Measurements from ENCODE around the gene SERPINB5.

The SERPINB5 gene

DNA sequence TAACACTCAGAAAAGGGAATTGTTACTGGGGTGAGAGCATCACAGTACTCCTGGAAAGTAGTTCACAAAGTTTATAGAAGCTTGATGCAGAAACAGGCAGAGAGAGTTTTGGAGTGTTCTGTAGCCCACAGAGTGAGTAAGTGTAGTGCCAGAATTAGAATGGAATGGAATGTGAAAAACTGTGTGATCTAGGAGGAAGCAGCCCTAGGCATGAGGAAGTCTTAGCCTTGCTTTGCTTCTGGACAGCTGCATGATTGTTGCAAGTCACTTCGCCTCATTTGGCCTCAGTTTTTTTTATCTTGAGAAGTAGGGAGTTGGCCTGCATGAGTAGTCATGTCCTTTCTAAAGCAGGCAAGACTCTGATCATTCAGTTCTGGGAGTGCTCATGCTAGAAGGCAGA is 76.3 kb downstream of the SERPINB5 start:
- H3K9ac ChIP-seq, result no peak overlapping the region
- H3K4me2 ChIP-seq, result no peak overlapping the region
- no peak overlapping the region for H3K4me3 ChIP-seq (IDR thresholded peaks at IDR 0.05; ENCODE audit: insufficient read depth, low read depth, low read length)
- H3K27ac ChIP-seq, result no peak overlapping the region
- H3K4me1 ChIP-seq (ENCODE audit: low read depth, poor library complexity, severe bottlenecking), result no peaks in the 10 kb centered on the region
- no peak for TF ChIP-seq CTCF (conservative IDR thresholded peaks at IDR 0.05; ENCODE audit: low read depth, low read length)
- H3K79me2 ChIP-seq (ENCODE audit: insufficient read depth, low read depth), result no peaks in the 10 kb centered on the region
- H4K20me1 ChIP-seq (ENCODE audit: insufficient read depth), result no peaks in the 10 kb centered on the region
- H2AFZ ChIP-seq (ENCODE audit: low read depth), result no peak overlapping the region
- H3K27me3 ChIP-seq (ENCODE audit: insufficient read depth, low read depth), result no peaks in the 10 kb centered on the region
- H3K36me3 ChIP-seq (ENCODE audit: insufficient read depth), result no peaks in the 10 kb centered on the region
